H1 (cell line): ENCODE data around the gene ACSM2B. TPM values are rescaled to one million over a fixed set of nuclear protein-coding genes. Genes with fewer than 3 reads are reported as not detected.
"Not testable (repeated sequence)": the region's sequence is repeated elsewhere in the genome, so short reads cannot be mapped to it uniquely, and the experiment has no call there.

Source experiments
- CTCF ChIA-PET: fragments of 300-600 bp; sonication (Branson Sonifier 250); formaldehyde crosslinking; loops from one replicate; lab custom pipeline; 2021; ENCODE audit not compliant: partially characterized antibody; lab: Charles Lee
- POLR2A ChIA-PET: fragments of 300-600 bp; sonication (Branson Sonifier 250); formaldehyde crosslinking; loops from one replicate; lab custom pipeline; 2021; ENCODE audit warnings: inconsistent platforms; ENCODE audit not compliant: partially characterized antibody; lab: Charles Lee
- DNase-seq, 2 experiments: peaks; one replicate each; pipeline versions ENCODE4 v3.0.0 to v3.0.0-alpha.2; 2010 to 2022; ENCODE audit warnings: low spot score in 2 of 2, low read depth in 1 of 2, mixed read lengths in 1 of 2
- FAIRE-seq: peaks from 2 replicates; lab custom pipeline; 2011; peaks lifted over from hg19 to GRCh38; lab: Jason Lieb, UNC
- H2AFZ ChIP-seq: 2 replicates; pipeline ENCODE4 v1.8.1; 2012; ENCODE audit warnings: low read length, inconsistent platforms
- H2AK5ac ChIP-seq: 2 replicates; pipeline ENCODE4 v1.6.1; 2013; ENCODE audit warnings: low read depth, low read length
- H2BK120ac ChIP-seq: replicated peaks from 2 replicates; pipeline ENCODE3; 2013; ENCODE audit warnings: low read depth, low read length, inconsistent platforms
- H2BK12ac ChIP-seq: 2 replicates; pipeline ENCODE4 v1.6.1; 2013; ENCODE audit warnings: low read depth, low read length
- H2BK15ac ChIP-seq: 2 replicates; pipeline ENCODE4 v1.6.1; 2013; ENCODE audit warnings: low read length
- H2BK20ac ChIP-seq: 2 replicates; pipeline ENCODE4 v1.6.1; 2013; ENCODE audit warnings: low read length
- H2BK5ac ChIP-seq: 2 replicates; pipeline ENCODE4 v1.6.1; 2013; ENCODE audit warnings: low read depth, low read length
- H3K14ac ChIP-seq: 2 replicates; pipeline ENCODE4 v1.6.1; 2013; ENCODE audit warnings: inconsistent platforms; ENCODE audit not compliant: insufficient read length
- H3K18ac ChIP-seq: 2 replicates; pipeline ENCODE4 v1.6.1; 2013; ENCODE audit warnings: low read length; ENCODE audit errors: extremely low read depth
- H3K23ac ChIP-seq: 2 replicates; pipeline ENCODE4 v1.6.1; 2013; ENCODE audit warnings: inconsistent platforms; ENCODE audit not compliant: insufficient read length
- H3K23me2 ChIP-seq: 2 replicates; pipeline ENCODE4 v1.6.1; 2013; ENCODE audit warnings: low read depth, low read length
- H3K27ac ChIP-seq: 2 replicates; pipeline ENCODE4 v1.6.1; 2011; ENCODE audit warnings: low read depth, low read length, inconsistent platforms
- H3K27me3 ChIP-seq, 4 experiments: replicated peaks in 1 of 4; 1 replicate in 1 of 4; 2 replicates in 3 of 4; pipeline versions ENCODE4 v1.6.1 to v1.8.1; 2011 to 2013; ENCODE audit warnings: low read length in 3 of 4, mild to moderate bottlenecking in 3 of 4, inconsistent platforms in 2 of 4, mixed read lengths in 2 of 4, moderate library complexity in 1 of 4; ENCODE audit not compliant: control insufficient read depth in 3 of 4, insufficient read depth in 3 of 4; ENCODE audit errors: extremely low read depth in 1 of 4
- H3K36me3 ChIP-seq, 4 experiments: 2 replicates each; pipeline versions ENCODE4 v1.6.1 to v1.8.1; 2011 to 2013; ENCODE audit warnings: mild to moderate bottlenecking in 4 of 4, low read length in 3 of 4, moderate library complexity in 2 of 4, control low read depth in 1 of 4, inconsistent platforms in 1 of 4; ENCODE audit not compliant: insufficient read depth in 4 of 4, control insufficient read depth in 2 of 4
- H3K4ac ChIP-seq: replicated peaks from 2 replicates; pipeline ENCODE3; 2013; ENCODE audit warnings: low read length, low read depth, mixed read lengths, inconsistent platforms; ENCODE audit not compliant: insufficient read length
- H3K4me1 ChIP-seq, 4 experiments: replicated peaks in 1 of 4; 1 replicate in 1 of 4; 2 replicates in 3 of 4; pipeline versions ENCODE4 v1.6.1 to v1.8.1; 2011 to 2013; ENCODE audit warnings: low read length in 3 of 4, inconsistent platforms in 2 of 4, mixed read lengths in 1 of 4; ENCODE audit not compliant: insufficient read depth in 4 of 4, control insufficient read depth in 3 of 4
- H3K4me2 ChIP-seq, 2 experiments: 2 replicates each; pipeline versions ENCODE4 v1.6.1 to v1.8.1; 2011 to 2013; ENCODE audit warnings: low read depth in 2 of 2, low read length in 2 of 2, control low read depth in 1 of 2, inconsistent platforms in 1 of 2, mild to moderate bottlenecking in 1 of 2; ENCODE audit not compliant: insufficient read depth in 1 of 2
- H3K4me3 ChIP-seq, 4 experiments: fragments of 200-600, 300-600 bp in 1 of 4; sonication (generic), shearing (Covaris generic), sonication (Bioruptor Twin) in 1 of 4; 2 replicates each; pipeline versions ENCODE4 v1.5.1 to v1.8.1; 2011 to 2016; ENCODE audit warnings: low read length in 4 of 4, low read depth in 3 of 4, control low read depth in 2 of 4, inconsistent platforms in 2 of 4, mild to moderate bottlenecking in 2 of 4, mixed read lengths in 1 of 4, moderate library complexity in 1 of 4; ENCODE audit not compliant: insufficient read depth in 2 of 4; ENCODE audit errors: extremely low read depth in 1 of 4
- H3K56ac ChIP-seq: replicated peaks from 2 replicates; pipeline ENCODE3; 2013; ENCODE audit warnings: low read depth, mild to moderate bottlenecking, mixed read lengths, low read length, inconsistent platforms; ENCODE audit not compliant: insufficient read length
- H3K79me1 ChIP-seq: 2 replicates; pipeline ENCODE4 v1.6.1; 2013; ENCODE audit warnings: low read depth, low read length, control low read depth
- H3K79me2 ChIP-seq, 2 experiments: 2 replicates each; pipeline versions ENCODE4 v1.6.1 to v1.8.1; 2012 to 2013; ENCODE audit warnings: low read length in 2 of 2, mild to moderate bottlenecking in 2 of 2, inconsistent platforms in 1 of 2; ENCODE audit not compliant: insufficient read depth in 2 of 2, control insufficient read depth in 1 of 2
- H3K9ac ChIP-seq, 4 experiments: replicated peaks in 1 of 4; 1 replicate in 1 of 4; 2 replicates in 3 of 4; pipeline versions ENCODE4 v1.6.1 to v1.8.1; 2011 to 2013; ENCODE audit warnings: low read depth in 3 of 4, low read length in 3 of 4, control low read depth in 2 of 4, mild to moderate bottlenecking in 2 of 4, moderate library complexity in 2 of 4, inconsistent platforms in 1 of 4; ENCODE audit errors: extremely low read depth in 1 of 4
- H3K9me3 ChIP-seq, 2 experiments: 2 replicates each; pipeline versions ENCODE4 v1.6.1 to v1.8.1; 2012 to 2013; ENCODE audit warnings: mild to moderate bottlenecking in 2 of 2, moderate library complexity in 2 of 2, control low read depth in 1 of 2, inconsistent platforms in 1 of 2, low read depth in 1 of 2, low read length in 1 of 2, mixed read lengths in 1 of 2; ENCODE audit not compliant: insufficient read depth in 2 of 2
- H4K20me1 ChIP-seq, 2 experiments: replicated peaks in 1 of 2; 2 replicates each; pipeline versions ENCODE3 to v1.8.1; 2011 to 2013; ENCODE audit warnings: inconsistent platforms in 2 of 2, low read length in 2 of 2, mild to moderate bottlenecking in 1 of 2; ENCODE audit not compliant: insufficient read depth in 2 of 2, control insufficient read depth in 1 of 2
- H4K5ac ChIP-seq: 2 replicates; pipeline ENCODE4 v1.6.1; 2013; ENCODE audit warnings: low read length, low read depth, mixed read lengths, inconsistent platforms; ENCODE audit not compliant: insufficient read length
- H4K8ac ChIP-seq: 2 replicates; pipeline ENCODE4 v1.8.0; 2013; ENCODE audit warnings: mild to moderate bottlenecking, moderate library complexity, low read length, inconsistent platforms; ENCODE audit not compliant: insufficient read depth; ENCODE audit errors: extremely low read depth
- H4K91ac ChIP-seq: replicated peaks from 2 replicates; pipeline ENCODE3; 2013; ENCODE audit warnings: low read length, mixed read lengths, inconsistent platforms; ENCODE audit not compliant: insufficient read length
- WGBS, 2 experiments: shearing (Covaris generic) in 1 of 2; methylation state at CpG; one replicate each; pipeline versions ENCODE4 v1.1.6 to v1.1.7; 2013 to 2015; ENCODE audit warnings: low lambda C conversion rate in 2 of 2, mixed read lengths in 2 of 2, inconsistent platforms in 1 of 2, low coverage in 1 of 2, missing lambda C conversion rate in 1 of 2; ENCODE audit not compliant: insufficient replicate concordance in 2 of 2, insufficient coverage in 1 of 2, insufficient read length in 1 of 2; ENCODE audit errors: extremely low coverage in 1 of 2, missing lambda C conversion rate in 1 of 2; 5-methylcytosine and 5-hydroxymethylcytosine counted together
- polyA plus RNA-seq, 7 experiments: library from polyadenylated mRNA; depleted of rRNA in 3 of 7; stranded (reverse) in 5 of 7; unstranded in 2 of 7; fragments of >200 nt in 5 of 7; fragments of 200-250 nt in 2 of 7; gene quantifications; 1 replicate in 5 of 7; 2 replicates in 1 of 7; 4 replicates in 1 of 7; pipeline versions ENCODE4 v1.2.1 to v1.2.3, GENCODE V29; 2011 to 2013; ENCODE audit warnings: missing spikeins in 2 of 7, mixed read lengths in 2 of 7
- total RNA-seq: library from RNA; stranded (reverse); fragmentation: NEBNext Ultra II Directional; extraction: Animal tissue kit (Norgen Biotek cat#: 25700); gene quantifications from 2 replicates; pipeline ENCODE4 v1.2.1, GENCODE V29; 2021

Gene ACSM2B
- total and polyA plus RNA-seq, 2 of the 8 experiments (the other 6 are each of a cell fraction or from before 2014, with no cell fraction given): not detected

DNA sequence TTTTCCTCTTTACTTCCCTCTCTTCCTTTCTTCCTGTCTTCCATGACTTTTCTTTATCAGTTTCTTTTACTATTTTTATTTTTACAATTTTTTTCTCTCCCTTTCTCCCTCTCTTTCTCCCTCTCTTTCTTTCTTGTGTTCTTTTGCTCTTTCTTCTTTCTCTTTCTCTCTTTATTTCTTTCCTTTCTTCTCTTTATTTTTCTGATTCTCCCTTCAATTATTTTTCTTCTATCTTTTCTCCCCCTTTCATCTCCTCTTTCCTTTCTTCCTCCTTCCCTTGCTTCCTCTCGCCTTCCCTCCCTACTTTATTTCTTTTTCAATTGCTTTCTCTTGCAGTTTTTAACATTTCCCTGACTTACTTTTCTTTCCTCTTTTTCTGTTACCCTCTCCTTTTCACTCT is 39.5 kb downstream of the ACSM2B start:
- H4K20me1 ChIP-seq, H3K9ac ChIP-seq, H3K18ac ChIP-seq, H2BK20ac ChIP-seq, H2BK15ac ChIP-seq, H4K91ac ChIP-seq, H3K36me3 ChIP-seq, H2BK5ac ChIP-seq, H3K23ac ChIP-seq, DNase-seq, CTCF ChIA-PET, FAIRE-seq, H4K8ac ChIP-seq, H3K4me3 ChIP-seq, H2AFZ ChIP-seq, H4K5ac ChIP-seq, H2AK5ac ChIP-seq, H3K27me3 ChIP-seq, H3K79me1 ChIP-seq, H2BK120ac ChIP-seq, H3K9me3 ChIP-seq, H3K27ac ChIP-seq, H3K4me1 ChIP-seq, H3K4ac ChIP-seq, H3K23me2 ChIP-seq, H2BK12ac ChIP-seq, H3K56ac ChIP-seq, H3K4me2 ChIP-seq, H3K79me2 ChIP-seq, POLR2A ChIA-PET, H3K14ac ChIP-seq: not testable (repeated sequence)
- WGBS, 2 experiments: 91% methylated on average over 1 of the region's 1 CpG; no CpG with 5 or more reads in 1 of the 2 experiments

DNA sequence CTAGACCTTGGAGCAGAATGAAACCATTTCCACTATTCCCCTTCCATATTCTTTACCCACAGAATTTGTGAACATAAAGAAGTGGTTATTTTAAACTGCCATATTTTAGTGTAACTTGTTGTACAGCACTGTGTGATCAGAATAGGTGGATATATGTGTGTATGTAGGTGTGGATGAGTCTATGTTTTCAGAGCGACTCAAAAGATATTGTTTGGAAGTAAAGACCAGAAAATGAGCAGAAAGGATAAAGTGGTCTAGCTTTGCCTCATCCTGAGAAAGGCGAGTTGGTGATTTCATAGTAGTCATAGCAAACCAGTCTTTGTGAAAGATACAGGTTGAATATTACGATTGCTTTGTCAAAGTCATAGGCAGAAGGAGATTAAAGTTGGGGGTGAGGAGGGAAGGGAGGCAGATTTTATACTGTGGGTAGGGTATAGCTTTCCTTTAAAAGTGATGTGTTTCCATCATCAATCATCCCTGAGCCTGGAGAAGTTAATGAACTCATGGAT is 43.8 kb downstream of the ACSM2B start:
- H4K91ac ChIP-seq, H3K79me2 ChIP-seq, H3K9me3 ChIP-seq, H3K79me1 ChIP-seq, H4K20me1 ChIP-seq, POLR2A ChIA-PET, H3K27me3 ChIP-seq, H3K4ac ChIP-seq, H4K8ac ChIP-seq, H3K23me2 ChIP-seq, H3K4me3 ChIP-seq, H3K14ac ChIP-seq, FAIRE-seq, H2BK20ac ChIP-seq, H2BK15ac ChIP-seq, H2BK12ac ChIP-seq, CTCF ChIA-PET, H2AFZ ChIP-seq, H2BK120ac ChIP-seq, H3K9ac ChIP-seq, H3K4me2 ChIP-seq, H3K56ac ChIP-seq, H4K5ac ChIP-seq, H2AK5ac ChIP-seq, H3K36me3 ChIP-seq, H2BK5ac ChIP-seq, H3K18ac ChIP-seq, H3K4me1 ChIP-seq, DNase-seq, H3K23ac ChIP-seq, H3K27ac ChIP-seq: not testable (repeated sequence)
- no CpG with 5 or more reads among the region's 3 CpGs for WGBS, 2 experiments
